ENCODE results near the gene SMIM28. TPM values are rescaled to one million over a fixed set of nuclear protein-coding genes. Genes with fewer than 3 reads are reported as not detected.

Gene SMIM28
- total and polyA plus RNA-seq, 2 of the 4 experiments (the other 2 are of a cell fraction), result not detected

- BruUV-seq (replicated peaks), result no TSS peak
- Histone ChIP-seq H2BK5ac (ENCODE audit: low read depth, low read length, poor library complexity, severe bottlenecking) (no peak overlapping the region), H3K27me3 (ENCODE audit: control insufficient read depth, insufficient read depth, low read length) (peaks cover 14% of the 10 kb centered on the region), H3K4me2 (ENCODE audit: low read depth, low read length) (no peak overlapping the region), H2BK20ac (ENCODE audit: low read depth, low read length) (no peak overlapping the region), H3K56ac (ENCODE audit: extremely low read depth, insufficient read depth, low read length) (no peak overlapping the region), H4K5ac (ENCODE audit: low read depth, low read length) (no peak overlapping the region), H4K20me1 (ENCODE audit: insufficient read depth, low read length) (no peaks in the 10 kb centered on the region), H3K4me3 (ENCODE audit: insufficient read depth, low read depth, low read length) (no peak overlapping the region), H2BK120ac (ENCODE audit: low read depth, low read length) (no peak overlapping the region), H4K91ac (ENCODE audit: insufficient read depth, low read depth, low read length) (no peak overlapping the region), H2AK9ac (replicated peaks; ENCODE audit: low read depth, low read length, poor library complexity) (no peak overlapping the region), H3K9me1 (ENCODE audit: insufficient read depth, low read length) (no peaks in the 10 kb centered on the region), H3K27ac (ENCODE audit: insufficient read depth, low read length) (no peak overlapping the region), H3K23ac (ENCODE audit: low read depth, low read length) (no peak overlapping the region), H2AFZ (replicated peaks; ENCODE audit: low read length, poor library complexity) (no peak overlapping the region), H3K14ac (replicated peaks; ENCODE audit: low read depth, low read length) (no peak overlapping the region), H2BK15ac (ENCODE audit: low read depth, low read length) (no peak overlapping the region), H3K9me3 (ENCODE audit: control insufficient read depth, insufficient read depth, low read length) (no peaks in the 10 kb centered on the region), H2AK5ac (ENCODE audit: low read depth, low read length) (no peak overlapping the region), H3K4me1 (ENCODE audit: control insufficient read depth, insufficient read depth, low read length) (no peaks in the 10 kb centered on the region), H3K4ac (ENCODE audit: low read depth, low read length) (no peak overlapping the region), H3K9ac (ENCODE audit: low read depth, low read length) (no peak overlapping the region), H3K36me3 (ENCODE audit: control insufficient read depth, insufficient read depth, low read length) (no peaks in the 10 kb centered on the region), H3K79me1 (ENCODE audit: low read depth in 1 of 2, low read length in 2 of 2) (no peaks in the 10 kb centered on the region), H3K18ac (ENCODE audit: low read depth, low read length) (no peak overlapping the region), H4K8ac (ENCODE audit: low read depth in 2 of 2, low read length in 2 of 2) (no peak overlapping the region)
- no CpG with 5 or more reads among the region's 2 CpGs for WGBS, 2 experiments (ENCODE audit: extremely low coverage in 2 of 2, insufficient read length in 1 of 2)
- ChIA-PET POLR2A (ENCODE audit: unreplicated experiment) (no interaction called here), CTCF (no interaction called here)
- in situ Hi-C loops (cut with MboI; ENCODE audit: low sequenced_read_pairs) (no loop called here), intact Hi-C loops (cut with micrococcal nuclease) (no loop called here), dilution Hi-C loops (cut with HindIII; ENCODE audit: low sequenced_read_pairs, unreplicated experiment) (no loop called here)
- peak; percentile 19 for DNase-seq
- TF ChIP-seq USF2 (IDR thresholded peaks at IDR 0.05; ENCODE audit: low read depth, low read length), result no peak
- TF ChIP-seq SMC3 (IDR thresholded peaks at IDR 0.05; ENCODE audit: low read depth, low read length), result no peak
- no peak for TF ChIP-seq BHLHE40 (IDR thresholded peaks at IDR 0.05; ENCODE audit: low read depth, low read length)
- no peak for TF ChIP-seq CEBPB (IDR thresholded peaks at IDR 0.05; ENCODE audit: low read depth, low read length)
- no peak for TF ChIP-seq NFE2L2 (IDR thresholded peaks at IDR 0.05; ENCODE audit: low read depth, low read length)
- ATAC-seq (ENCODE audit: low read depth), result peak; percentile 40; the same call in 1 of the 2 replicates
These were observed 31.2 kb upstream of the SMIM28 start for GRCh38 chr6:138346302-138347195.
